ENCODE data around the gene ARHGDIB. TPM values are rescaled to one million over a fixed set of nuclear protein-coding genes. Genes with fewer than 3 reads are reported as not detected.

The ARHGDIB gene
- polyA plus RNA-seq, 1 experiment = 31.7 TPM

- H3K4me3 ChIP-seq (ENCODE audit: low read depth, low read length) = no peak overlapping the region
- CTCF ChIA-PET = no interaction called here
- TF ChIP-seq, protein P1, sequence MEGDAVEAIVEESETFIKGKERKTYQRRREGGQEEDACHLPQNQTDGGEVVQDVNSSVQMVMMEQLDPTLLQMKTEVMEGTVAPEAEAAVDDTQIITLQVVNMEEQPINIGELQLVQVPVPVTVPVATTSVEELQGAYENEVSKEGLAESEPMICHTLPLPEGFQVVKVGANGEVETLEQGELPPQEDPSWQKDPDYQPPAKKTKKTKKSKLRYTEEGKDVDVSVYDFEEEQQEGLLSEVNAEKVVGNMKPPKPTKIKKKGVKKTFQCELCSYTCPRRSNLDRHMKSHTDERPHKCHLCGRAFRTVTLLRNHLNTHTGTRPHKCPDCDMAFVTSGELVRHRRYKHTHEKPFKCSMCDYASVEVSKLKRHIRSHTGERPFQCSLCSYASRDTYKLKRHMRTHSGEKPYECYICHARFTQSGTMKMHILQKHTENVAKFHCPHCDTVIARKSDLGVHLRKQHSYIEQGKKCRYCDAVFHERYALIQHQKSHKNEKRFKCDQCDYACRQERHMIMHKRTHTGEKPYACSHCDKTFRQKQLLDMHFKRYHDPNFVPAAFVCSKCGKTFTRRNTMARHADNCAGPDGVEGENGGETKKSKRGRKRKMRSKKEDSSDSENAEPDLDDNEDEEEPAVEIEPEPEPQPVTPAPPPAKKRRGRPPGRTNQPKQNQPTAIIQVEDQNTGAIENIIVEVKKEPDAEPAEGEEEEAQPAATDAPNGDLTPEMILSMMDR (IDR thresholded peaks at IDR 0.05; ENCODE audit: insufficient read depth, low read depth, low read length) = no peak
- no peaks in the 10 kb centered on the region for H3K27me3 ChIP-seq (ENCODE audit: control insufficient read depth, insufficient read depth, low read length)
- H3K36me3 ChIP-seq (ENCODE audit: control insufficient read depth, insufficient read depth, low read length) = no peaks in the 10 kb centered on the region
- no peak for DNase-seq (ENCODE audit: low read depth)
- POLR2A ChIA-PET = interaction anchor here (0.6 kb wide), 1 partner anchor 1894 kb away, joined by 4 read pairs; no protein-coding TSS in a partner anchor
These were observed 51.1 kb downstream of the ARHGDIB start for GRCh38 chr12:14910090-14910915.

DNA sequence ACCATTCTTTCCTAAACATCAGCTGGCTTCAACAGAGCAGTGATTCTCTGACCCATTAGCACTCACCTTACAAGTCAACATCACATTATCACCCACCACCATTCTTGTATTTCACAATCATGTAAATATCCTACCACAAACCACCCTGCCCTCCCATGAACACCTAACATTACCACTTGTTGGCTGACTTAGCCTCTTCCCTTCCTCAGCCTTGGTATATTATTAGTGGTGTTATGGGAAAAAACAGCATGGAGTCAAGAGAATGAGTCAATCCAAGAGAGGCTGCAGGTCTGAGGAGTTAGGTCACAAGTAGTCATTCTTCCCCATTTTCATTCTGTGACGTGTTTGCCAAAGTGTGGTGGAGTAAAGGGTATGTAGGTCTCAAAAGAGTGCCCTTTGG lies 53.4 kb downstream of the ARHGDIB start:
- Histone ChIP-seq H3K36me3 (ENCODE audit: control insufficient read depth, insufficient read depth, low read length) (no peaks in the 10 kb centered on the region), H3K4me3 (ENCODE audit: low read depth, low read length) (no peak overlapping the region), H3K27me3 (ENCODE audit: control insufficient read depth, insufficient read depth, low read length) (no peaks in the 10 kb centered on the region)
- no peak for DNase-seq (ENCODE audit: low read depth)
- POLR2A ChIA-PET = no interaction called here
- TF ChIP-seq, protein P1 (IDR thresholded peaks at IDR 0.05; ENCODE audit: insufficient read depth, low read depth, low read length) = no peak
- CTCF ChIA-PET = no interaction called here

GRCh38 chr12:14906114-14906513 lies 55.3 kb downstream of the ARHGDIB start:
- ChIA-PET POLR2A (no interaction called here), CTCF (no interaction called here)
- no peak for DNase-seq (ENCODE audit: low read depth)
- TF ChIP-seq, protein P1 (IDR thresholded peaks at IDR 0.05; ENCODE audit: insufficient read depth, low read depth, low read length) = no peak
- Histone ChIP-seq H3K27me3 (ENCODE audit: control insufficient read depth, insufficient read depth, low read length) (no peaks in the 10 kb centered on the region), H3K4me3 (ENCODE audit: low read depth, low read length) (no peak overlapping the region), H3K36me3 (ENCODE audit: control insufficient read depth, insufficient read depth, low read length) (no peaks in the 10 kb centered on the region)

- Histone ChIP-seq H3K27me3 (ENCODE audit: control insufficient read depth, insufficient read depth, low read length) (no peaks in the 10 kb centered on the region), H3K4me3 (ENCODE audit: low read depth, low read length) (no peak overlapping the region), H3K36me3 (ENCODE audit: control insufficient read depth, insufficient read depth, low read length) (no peaks in the 10 kb centered on the region)
- TF ChIP-seq, protein P1 (IDR thresholded peaks at IDR 0.05; ENCODE audit: insufficient read depth, low read depth, low read length) = no peak
- no peak for DNase-seq (ENCODE audit: low read depth)
- ChIA-PET POLR2A (no interaction called here), CTCF (no interaction called here)
These were observed 56.0 kb downstream of the ARHGDIB start for GRCh38 chr12:14905269-14906004.

- DNase-seq (ENCODE audit: low read depth) = no peak
- CTCF ChIA-PET = no interaction called here
- Histone ChIP-seq H3K27me3 (ENCODE audit: control insufficient read depth, insufficient read depth, low read length) (no peaks in the 10 kb centered on the region), H3K36me3 (ENCODE audit: control insufficient read depth, insufficient read depth, low read length) (no peaks in the 10 kb centered on the region), H3K4me3 (ENCODE audit: low read depth, low read length) (no peak overlapping the region)
- TF ChIP-seq, protein P1 (IDR thresholded peaks at IDR 0.05; ENCODE audit: insufficient read depth, low read depth, low read length) = no peak
- POLR2A ChIA-PET = no interaction called here
These were observed 56.5 kb downstream of the ARHGDIB start for GRCh38 chr12:14904854-14905253.

Measured in BJ (cell line).